Cerebellar cortex (tissue), 1 donor: Measurements from ENCODE around the gene TSC22D4.
"Not testable (repeated sequence)": the region's sequence is repeated elsewhere in the genome, so short reads cannot be mapped to it uniquely, and the experiment has no call there.

ENCODE experiments used
- DNase-seq: peaks from one replicate; pipeline ENCODE4 v3.0.0-alpha.2; 2015; ENCODE audit warnings: low spot score

Gene TSC22D4

GRCh38 chr7:100478958-100479660 is at the start of gene TSC22D4:
TSC22D4 (minus strand) TSS chr7:100479214; CDS start chr7:100478038, 1,176 bp downstream.
- peak; percentile 96 for DNase-seq

- not testable (repeated sequence) for DNase-seq
Observed at GRCh38 chr7:100528108-100528866, 49.3 kb upstream of the TSC22D4 start.

- not testable (repeated sequence) for DNase-seq
Observed at GRCh38 chr7:100523192-100523591, 44.2 kb upstream of the TSC22D4 start.

- not testable (repeated sequence) for DNase-seq
Observed at GRCh38 chr7:100521909-100522593, 43.0 kb upstream of the TSC22D4 start.

GRCh38 chr7:100521076-100521475 is 42.1 kb upstream of the TSC22D4 start:
- no peak for DNase-seq

GRCh38 chr7:100520138-100520537 is 41.1 kb upstream of the TSC22D4 start:
- DNase-seq, result no peak

GRCh38 chr7:100519580-100519979 is 40.6 kb upstream of the TSC22D4 start:
- no peak for DNase-seq

GRCh38 chr7:100517305-100517704 is 38.3 kb upstream of the TSC22D4 start:
- no peak for DNase-seq

- DNase-seq, result no peak
Observed at GRCh38 chr7:100516135-100516812, 37.3 kb upstream of the TSC22D4 start.

- DNase-seq, result no peak
Observed at GRCh38 chr7:100515072-100515532, 36.1 kb upstream of the TSC22D4 start.

- DNase-seq, result no peak
Observed at GRCh38 chr7:100513212-100513810, 34.3 kb upstream of the TSC22D4 start.

- DNase-seq, result no peak
Observed at GRCh38 chr7:100510437-100511239, 31.6 kb upstream of the TSC22D4 start.

GRCh38 chr7:100509231-100509630 is 30.2 kb upstream of the TSC22D4 start:
- DNase-seq, result peak; percentile 77

- peak; percentile 37 for DNase-seq
Observed at GRCh38 chr7:100506356-100506923, 27.4 kb upstream of the TSC22D4 start.

GRCh38 chr7:100504887-100505611 is 26.0 kb upstream of the TSC22D4 start:
- peak; percentile 30 for DNase-seq

- peak; percentile 25 for DNase-seq
Observed at GRCh38 chr7:100504031-100504430, 25.0 kb upstream of the TSC22D4 start.

- DNase-seq, result not testable (repeated sequence)
Observed at GRCh38 chr7:100500743-100501142, 21.7 kb upstream of the TSC22D4 start.

- no peak for DNase-seq
Observed at GRCh38 chr7:100496509-100496908, 17.5 kb upstream of the TSC22D4 start.

- DNase-seq, result no peak
Observed at GRCh38 chr7:100493476-100494264, 14.7 kb upstream of the TSC22D4 start.
